Mammary epithelial cell (primary cell): ENCODE measurements around the gene IL17F.

Experiments
- CTCF ChIP-seq, 2 donors: IDR thresholded peaks in 1 of 2; conservative IDR thresholded peaks in 1 of 2; 2 replicates each; pipeline ENCODE4 v1.5.1; 2011 to 2012; ENCODE audit warnings: inconsistent platforms in 2 of 2, low read length in 2 of 2, mild to moderate bottlenecking in 2 of 2, control low read depth in 1 of 2, low read depth in 1 of 2; ENCODE audit not compliant: insufficient read depth in 1 of 2; ENCODE audit errors: extremely low read depth in 1 of 2
- EZH2 ChIP-seq: IDR thresholded peaks from 2 replicates; pipeline ENCODE4 v1.6.1; 2012; ENCODE audit warnings: low read length, inconsistent platforms, borderline replicate concordance

GRCh38 chr6:52233005-52233404, 11.3 kb downstream of the IL17F start:
- no peak for TF ChIP-seq CTCF (conservative IDR thresholded peaks at IDR 0.05 in 1 of 2, IDR thresholded peaks at IDR 0.05 in 1 of 2; ENCODE audit: extremely low read depth in 1 of 2, insufficient read depth in 1 of 2, low read depth in 1 of 2, low read length in 2 of 2)
- no peak for TF ChIP-seq EZH2
